Body of pancreas (tissue), 4 donors: ENCODE results near the gene S1PR5.

Experiments used
- POLR2A ChIP-seq, 3 donors: fragments of 450-650 bp; IDR thresholded peaks; one replicate each; pipeline ENCODE4 v1.6.1; 2016; ENCODE audit warnings: antibody characterized with exemption in 3 of 3, mild to moderate bottlenecking in 2 of 3
- TF ChIP-seq, protein P1 (sequence below), 7 experiments: fragments of 450-650 bp in 4 of 7; fragments of 200-600 bp in 3 of 7; sonication (generic) in 3 of 7; IDR thresholded peaks; one replicate each; pipeline ENCODE4 v1.5.1; 2016 to 2019; ENCODE audit warnings: antibody characterized with exemption in 7 of 7

- TF ChIP-seq, protein P1, sequence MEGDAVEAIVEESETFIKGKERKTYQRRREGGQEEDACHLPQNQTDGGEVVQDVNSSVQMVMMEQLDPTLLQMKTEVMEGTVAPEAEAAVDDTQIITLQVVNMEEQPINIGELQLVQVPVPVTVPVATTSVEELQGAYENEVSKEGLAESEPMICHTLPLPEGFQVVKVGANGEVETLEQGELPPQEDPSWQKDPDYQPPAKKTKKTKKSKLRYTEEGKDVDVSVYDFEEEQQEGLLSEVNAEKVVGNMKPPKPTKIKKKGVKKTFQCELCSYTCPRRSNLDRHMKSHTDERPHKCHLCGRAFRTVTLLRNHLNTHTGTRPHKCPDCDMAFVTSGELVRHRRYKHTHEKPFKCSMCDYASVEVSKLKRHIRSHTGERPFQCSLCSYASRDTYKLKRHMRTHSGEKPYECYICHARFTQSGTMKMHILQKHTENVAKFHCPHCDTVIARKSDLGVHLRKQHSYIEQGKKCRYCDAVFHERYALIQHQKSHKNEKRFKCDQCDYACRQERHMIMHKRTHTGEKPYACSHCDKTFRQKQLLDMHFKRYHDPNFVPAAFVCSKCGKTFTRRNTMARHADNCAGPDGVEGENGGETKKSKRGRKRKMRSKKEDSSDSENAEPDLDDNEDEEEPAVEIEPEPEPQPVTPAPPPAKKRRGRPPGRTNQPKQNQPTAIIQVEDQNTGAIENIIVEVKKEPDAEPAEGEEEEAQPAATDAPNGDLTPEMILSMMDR (IDR thresholded peaks at IDR 0.05) = no peak
- TF ChIP-seq POLR2A (IDR thresholded peaks at IDR 0.05) = no peak
These were observed 35.9 kb upstream of the S1PR5 start for GRCh38 chr19:10553087-10553667.
